ENCODE results near the gene IL1RAPL2.
"Not testable (repeated sequence)": the region's sequence is repeated elsewhere in the genome, so short reads cannot be mapped to it uniquely, and the experiment has no call there.

GRCh38 chrX:105115596-105116320, 549.8 kb downstream of the IL1RAPL2 start:
- TF ChIP-seq SMC3 (IDR thresholded peaks at IDR 0.05; ENCODE audit: low read depth, low read length); MAX (IDR thresholded peaks at IDR 0.05; ENCODE audit: low read depth); REST (IDR thresholded peaks at IDR 0.05; ENCODE audit: low read depth, low read length); RCOR1 (IDR thresholded peaks at IDR 0.05; ENCODE audit: low read length); NFIC (IDR thresholded peaks at IDR 0.05; ENCODE audit: borderline replicate concordance); POLR2AphosphoS5 (IDR thresholded peaks at IDR 0.05; ENCODE audit: low read depth, low read length); RFX5 (IDR thresholded peaks at IDR 0.05; ENCODE audit: low read length); GABPA (IDR thresholded peaks at IDR 0.05; ENCODE audit: low read depth); TAF1 (IDR thresholded peaks at IDR 0.05; ENCODE audit: borderline replicate concordance, low read depth, low read length): not testable (repeated sequence)
- TF ChIP-seq, protein P1, sequence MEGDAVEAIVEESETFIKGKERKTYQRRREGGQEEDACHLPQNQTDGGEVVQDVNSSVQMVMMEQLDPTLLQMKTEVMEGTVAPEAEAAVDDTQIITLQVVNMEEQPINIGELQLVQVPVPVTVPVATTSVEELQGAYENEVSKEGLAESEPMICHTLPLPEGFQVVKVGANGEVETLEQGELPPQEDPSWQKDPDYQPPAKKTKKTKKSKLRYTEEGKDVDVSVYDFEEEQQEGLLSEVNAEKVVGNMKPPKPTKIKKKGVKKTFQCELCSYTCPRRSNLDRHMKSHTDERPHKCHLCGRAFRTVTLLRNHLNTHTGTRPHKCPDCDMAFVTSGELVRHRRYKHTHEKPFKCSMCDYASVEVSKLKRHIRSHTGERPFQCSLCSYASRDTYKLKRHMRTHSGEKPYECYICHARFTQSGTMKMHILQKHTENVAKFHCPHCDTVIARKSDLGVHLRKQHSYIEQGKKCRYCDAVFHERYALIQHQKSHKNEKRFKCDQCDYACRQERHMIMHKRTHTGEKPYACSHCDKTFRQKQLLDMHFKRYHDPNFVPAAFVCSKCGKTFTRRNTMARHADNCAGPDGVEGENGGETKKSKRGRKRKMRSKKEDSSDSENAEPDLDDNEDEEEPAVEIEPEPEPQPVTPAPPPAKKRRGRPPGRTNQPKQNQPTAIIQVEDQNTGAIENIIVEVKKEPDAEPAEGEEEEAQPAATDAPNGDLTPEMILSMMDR (IDR thresholded peaks at IDR 0.05): not testable (repeated sequence)
- TF ChIP-seq, protein P2, sequence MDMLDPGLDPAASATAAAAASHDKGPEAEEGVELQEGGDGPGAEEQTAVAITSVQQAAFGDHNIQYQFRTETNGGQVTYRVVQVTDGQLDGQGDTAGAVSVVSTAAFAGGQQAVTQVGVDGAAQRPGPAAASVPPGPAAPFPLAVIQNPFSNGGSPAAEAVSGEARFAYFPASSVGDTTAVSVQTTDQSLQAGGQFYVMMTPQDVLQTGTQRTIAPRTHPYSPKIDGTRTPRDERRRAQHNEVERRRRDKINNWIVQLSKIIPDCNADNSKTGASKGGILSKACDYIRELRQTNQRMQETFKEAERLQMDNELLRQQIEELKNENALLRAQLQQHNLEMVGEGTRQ (IDR thresholded peaks at IDR 0.05; ENCODE audit: borderline replicate concordance, low read depth, low read length): not testable (repeated sequence)
- TF ChIP-seq, protein P3, sequence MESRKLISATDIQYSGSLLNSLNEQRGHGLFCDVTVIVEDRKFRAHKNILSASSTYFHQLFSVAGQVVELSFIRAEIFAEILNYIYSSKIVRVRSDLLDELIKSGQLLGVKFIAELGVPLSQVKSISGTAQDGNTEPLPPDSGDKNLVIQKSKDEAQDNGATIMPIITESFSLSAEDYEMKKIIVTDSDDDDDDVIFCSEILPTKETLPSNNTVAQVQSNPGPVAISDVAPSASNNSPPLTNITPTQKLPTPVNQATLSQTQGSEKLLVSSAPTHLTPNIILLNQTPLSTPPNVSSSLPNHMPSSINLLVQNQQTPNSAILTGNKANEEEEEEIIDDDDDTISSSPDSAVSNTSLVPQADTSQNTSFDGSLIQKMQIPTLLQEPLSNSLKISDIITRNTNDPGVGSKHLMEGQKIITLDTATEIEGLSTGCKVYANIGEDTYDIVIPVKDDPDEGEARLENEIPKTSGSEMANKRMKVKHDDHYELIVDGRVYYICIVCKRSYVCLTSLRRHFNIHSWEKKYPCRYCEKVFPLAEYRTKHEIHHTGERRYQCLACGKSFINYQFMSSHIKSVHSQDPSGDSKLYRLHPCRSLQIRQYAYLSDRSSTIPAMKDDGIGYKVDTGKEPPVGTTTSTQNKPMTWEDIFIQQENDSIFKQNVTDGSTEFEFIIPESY (IDR thresholded peaks at IDR 0.05; ENCODE audit: borderline replicate concordance, low read depth): not testable (repeated sequence)

All from SK-N-SH (cell line).